HepG2 (cell line): Measurements from ENCODE around the gene DPAGT1. TPM values are rescaled to one million over a fixed set of nuclear protein-coding genes. Genes with fewer than 3 reads are reported as not detected.

Source experiments
- DZIP1 ChIP-seq: sonication (generic); formaldehyde crosslinking; IDR thresholded peaks from 2 replicates; pipeline ENCODE4 v1.5.0; 2020; ENCODE audit warnings: mild to moderate bottlenecking, missing genetic modification reagents
- ELF1 ChIP-seq: sonication (generic); formaldehyde crosslinking; IDR thresholded peaks from 2 replicates; pipeline ENCODE4 v1.4.0; 2020; ENCODE audit warnings: missing genetic modification reagents
- FOSL2 ChIP-seq: sonication (generic); formaldehyde crosslinking; IDR thresholded peaks from 2 replicates; pipeline ENCODE4 v1.4.0; 2020; ENCODE audit warnings: missing genetic modification reagents
- HIVEP1 ChIP-seq: sonication (generic); formaldehyde crosslinking; IDR thresholded peaks from 2 replicates; pipeline ENCODE4 v1.4.0; 2020; ENCODE audit warnings: mild to moderate bottlenecking, missing genetic modification reagents
- ISX ChIP-seq: sonication (generic); formaldehyde crosslinking; conservative IDR thresholded peaks from 2 replicates; pipeline ENCODE4 v1.5.0; 2020; ENCODE audit warnings: missing genetic modification reagents
- KAT8 ChIP-seq: IDR thresholded peaks from 2 replicates; pipeline ENCODE4 v1.6.1; 2016; ENCODE audit warnings: missing genetic modification reagents, missing compliant biosample characterization
- MAZ ChIP-seq, 2 experiments: sonication (generic) in 1 of 2; formaldehyde crosslinking in 1 of 2; IDR thresholded peaks; 2 replicates each; pipeline versions ENCODE4 v1.5.0 to v1.6.1; 2012 to 2020; ENCODE audit warnings: low read depth in 2 of 2, mild to moderate bottlenecking in 2 of 2, borderline replicate concordance in 1 of 2, improper control_type of control experiment in 1 of 2, low read length in 1 of 2, missing genetic modification reagents in 1 of 2, moderate library complexity in 1 of 2
- PHF21A ChIP-seq: sonication (generic); formaldehyde crosslinking; IDR thresholded peaks from 2 replicates; pipeline ENCODE4 v1.5.0; 2020; ENCODE audit warnings: mild to moderate bottlenecking, missing genetic modification reagents
- SMYD3 ChIP-seq: sonication (generic); formaldehyde crosslinking; IDR thresholded peaks from 2 replicates; pipeline ENCODE4 v1.8.1; 2023; ENCODE audit warnings: mild to moderate bottlenecking, missing genetic modification reagents
- SPEN ChIP-seq: sonication (generic); formaldehyde crosslinking; IDR thresholded peaks from 2 replicates; pipeline ENCODE4 v1.5.1; 2020; ENCODE audit warnings: low read depth, mild to moderate bottlenecking, missing genetic modification reagents
- TAF1 ChIP-seq: sonication (generic); formaldehyde crosslinking; IDR thresholded peaks from 2 replicates; pipeline ENCODE4 v1.4.0; 2020; ENCODE audit warnings: missing genetic modification reagents
- THAP11 ChIP-seq: IDR thresholded peaks from 2 replicates; pipeline ENCODE4 v1.6.1; 2016; ENCODE audit warnings: missing biosample characterization, missing genetic modification reagents
- ZBTB20 ChIP-seq: sonication (generic); formaldehyde crosslinking; IDR thresholded peaks from 2 replicates; pipeline ENCODE4 v1.8.1; 2023; ENCODE audit warnings: missing genetic modification reagents, low read depth, mild to moderate bottlenecking, borderline replicate concordance
- ZNF124 ChIP-seq: sonication (generic); formaldehyde crosslinking; IDR thresholded peaks from 2 replicates; pipeline ENCODE4 v1.4.0; 2020; ENCODE audit warnings: missing genetic modification reagents
- ZNF331 ChIP-seq: sonication (generic); formaldehyde crosslinking; IDR thresholded peaks from 2 replicates; pipeline ENCODE4 v1.4.0; 2020; ENCODE audit warnings: missing genetic modification reagents
- ZNF567 ChIP-seq: sonication (generic); formaldehyde crosslinking; IDR thresholded peaks from 2 replicates; pipeline ENCODE4 v1.8.1; 2023; ENCODE audit warnings: mild to moderate bottlenecking, missing genetic modification reagents, borderline replicate concordance
- ZNF639 ChIP-seq: conservative IDR thresholded peaks from 2 replicates; pipeline ENCODE4 v1.6.1; 2018; ENCODE audit warnings: missing genetic modification reagents
- polyA plus RNA-seq, 8 experiments: library from polyadenylated mRNA; depleted of rRNA in 3 of 8; stranded (reverse) in 7 of 8; unstranded in 1 of 8; fragments of >200 nt; fragmentation: Illumina TruSeq in 4 of 8; extraction: Trizol in 4 of 8; gene quantifications; 2 replicates each; pipeline versions ENCODE4 v1.2.1 to v1.2.3, GENCODE V29; 2011 to 2016; ENCODE audit warnings: low read depth in 4 of 8, missing spikeins in 1 of 8, mixed read lengths in 1 of 8; ENCODE audit not compliant: insufficient read depth in 1 of 8
- total RNA-seq, 5 experiments: library from RNA; depleted of rRNA; stranded (reverse); fragments of >200 nt; fragmentation: Illumina TruSeq; extraction: Trizol; gene quantifications; 2 replicates each; pipeline ENCODE4 v1.2.3, GENCODE V29; 2016; ENCODE audit warnings: low read depth in 1 of 5
- TF ChIP-seq, protein P1 (sequence below): sonication (generic); formaldehyde crosslinking; IDR thresholded peaks from 2 replicates; pipeline ENCODE4 v1.8.1; 2023; ENCODE audit warnings: mild to moderate bottlenecking, missing genetic modification reagents
- TF ChIP-seq, protein P2 (sequence below): fragments of 450-650 bp; IDR thresholded peaks from 2 replicates; pipeline ENCODE4 v1.6.1; 2016
- TF ChIP-seq, protein P3 (sequence below): IDR thresholded peaks from 2 replicates; pipeline ENCODE4 v1.6.1; 2016; ENCODE audit warnings: low read depth, control low read depth

The DPAGT1 gene
- total and polyA plus RNA-seq, 2 of the 13 experiments (the other 11 are each of a cell fraction or from before 2014, with no cell fraction given): 37.6 to 70.7 TPM

- peak; percentile 78; the same call in 1 of the 2 replicates for TF ChIP-seq HIVEP1 (CRISPR knock-in tag)
- TF ChIP-seq KAT8: peak; percentile 100
- TF ChIP-seq, protein P1, sequence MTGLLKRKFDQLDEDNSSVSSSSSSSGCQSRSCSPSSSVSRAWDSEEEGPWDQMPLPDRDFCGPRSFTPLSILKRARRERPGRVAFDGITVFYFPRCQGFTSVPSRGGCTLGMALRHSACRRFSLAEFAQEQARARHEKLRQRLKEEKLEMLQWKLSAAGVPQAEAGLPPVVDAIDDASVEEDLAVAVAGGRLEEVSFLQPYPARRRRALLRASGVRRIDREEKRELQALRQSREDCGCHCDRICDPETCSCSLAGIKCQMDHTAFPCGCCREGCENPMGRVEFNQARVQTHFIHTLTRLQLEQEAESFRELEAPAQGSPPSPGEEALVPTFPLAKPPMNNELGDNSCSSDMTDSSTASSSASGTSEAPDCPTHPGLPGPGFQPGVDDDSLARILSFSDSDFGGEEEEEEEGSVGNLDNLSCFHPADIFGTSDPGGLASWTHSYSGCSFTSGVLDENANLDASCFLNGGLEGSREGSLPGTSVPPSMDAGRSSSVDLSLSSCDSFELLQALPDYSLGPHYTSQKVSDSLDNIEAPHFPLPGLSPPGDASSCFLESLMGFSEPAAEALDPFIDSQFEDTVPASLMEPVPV (CRISPR knock-in tag): peak; percentile 65; the same call in 1 of the 2 replicates
- no peak for TF ChIP-seq ISX (CRISPR knock-in tag)
- TF ChIP-seq ZBTB20: no peak
- TF ChIP-seq ZNF567 (CRISPR knock-in tag): 0 out of 2 replicates have a peak, but pooled peaks have one; percentile 54
- TF ChIP-seq FOSL2 (CRISPR knock-in tag): peak; percentile 58
- peak; percentile 90 for TF ChIP-seq THAP11 (CRISPR knock-in tag)
- TF ChIP-seq, protein P2, sequence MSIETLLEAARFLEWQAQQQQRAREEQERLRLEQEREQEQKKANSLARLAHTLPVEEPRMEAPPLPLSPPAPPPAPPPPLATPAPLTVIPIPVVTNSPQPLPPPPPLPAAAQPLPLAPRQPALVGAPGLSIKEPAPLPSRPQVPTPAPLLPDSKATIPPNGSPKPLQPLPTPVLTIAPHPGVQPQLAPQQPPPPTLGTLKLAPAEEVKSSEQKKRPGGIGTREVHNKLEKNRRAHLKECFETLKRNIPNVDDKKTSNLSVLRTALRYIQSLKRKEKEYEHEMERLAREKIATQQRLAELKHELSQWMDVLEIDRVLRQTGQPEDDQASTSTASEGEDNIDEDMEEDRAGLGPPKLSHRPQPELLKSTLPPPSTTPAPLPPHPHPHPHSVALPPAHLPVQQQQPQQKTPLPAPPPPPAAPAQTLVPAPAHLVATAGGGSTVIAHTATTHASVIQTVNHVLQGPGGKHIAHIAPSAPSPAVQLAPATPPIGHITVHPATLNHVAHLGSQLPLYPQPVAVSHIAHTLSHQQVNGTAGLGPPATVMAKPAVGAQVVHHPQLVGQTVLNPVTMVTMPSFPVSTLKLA: peak; percentile 98
- peak; percentile 74; the same call in 1 of the 2 replicates for TF ChIP-seq ZNF639
- TF ChIP-seq ELF1 (CRISPR knock-in tag): peak; percentile 94
- 0 out of 2 replicates have a peak, but pooled peaks have one; percentile 43 for TF ChIP-seq SMYD3 (CRISPR knock-in tag)
- no peak for TF ChIP-seq MAZ (IDR thresholded peaks at IDR 0.05; ENCODE audit: borderline replicate concordance, low read depth, low read length)
- TF ChIP-seq MAZ (CRISPR knock-in tag; IDR thresholded peaks at IDR 0.05; ENCODE audit: low read depth): 0 out of 2 replicates have a peak, but pooled peaks have one; percentile 34
- TF ChIP-seq ZNF124 (CRISPR knock-in tag): 0 out of 2 replicates have a peak, but pooled peaks have one; percentile 74
- peak; percentile 82 for TF ChIP-seq SPEN (CRISPR knock-in tag)
- no peak for TF ChIP-seq DZIP1
- peak; percentile 84 for TF ChIP-seq PHF21A (CRISPR knock-in tag)
- TF ChIP-seq TAF1: peak; percentile 85
- peak; percentile 78 for TF ChIP-seq ZNF331
- TF ChIP-seq, protein P3, sequence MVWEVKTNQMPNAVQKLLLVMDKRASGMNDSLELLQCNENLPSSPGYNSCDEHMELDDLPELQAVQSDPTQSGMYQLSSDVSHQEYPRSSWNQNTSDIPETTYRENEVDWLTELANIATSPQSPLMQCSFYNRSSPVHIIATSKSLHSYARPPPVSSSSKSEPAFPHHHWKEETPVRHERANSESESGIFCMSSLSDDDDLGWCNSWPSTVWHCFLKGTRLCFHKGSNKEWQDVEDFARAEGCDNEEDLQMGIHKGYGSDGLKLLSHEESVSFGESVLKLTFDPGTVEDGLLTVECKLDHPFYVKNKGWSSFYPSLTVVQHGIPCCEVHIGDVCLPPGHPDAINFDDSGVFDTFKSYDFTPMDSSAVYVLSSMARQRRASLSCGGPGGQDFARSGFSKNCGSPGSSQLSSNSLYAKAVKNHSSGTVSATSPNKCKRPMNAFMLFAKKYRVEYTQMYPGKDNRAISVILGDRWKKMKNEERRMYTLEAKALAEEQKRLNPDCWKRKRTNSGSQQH (CRISPR knock-in tag): peak; percentile 71; the same call in 1 of the 2 replicates
Measured at GRCh38 chr11:119067371-119068222, 34.1 kb downstream of the DPAGT1 start, which contains the start of gene VPS11 (continued).
